Fibroblast of pulmonary artery (primary cell): ENCODE measurements around the gene MYRFL.
A peak's percentile ranks its signal among the peaks of the same experiment; 100 is the strongest.

Source experiments
- DNase-seq: peaks from one replicate; pipeline ENCODE4 v3.0.0-alpha.2; 2010; ENCODE audit warnings: low read depth
- H3K4me3 ChIP-seq: replicated peaks from 2 replicates; pipeline ENCODE4 v1.5.1; 2011; ENCODE audit warnings: low read depth, mild to moderate bottlenecking, control low read depth, low read length, moderate library complexity
- CTCF ChIP-seq: IDR thresholded peaks from 2 replicates; pipeline ENCODE4 v1.5.1; 2011; ENCODE audit warnings: mild to moderate bottlenecking, control low read depth, low read length, inconsistent platforms; ENCODE audit errors: missing control alignments

The MYRFL gene

GRCh38 chr12:69879007-69879960 lies 54.3 kb downstream of the MYRFL start:
- TF ChIP-seq CTCF = peak; percentile 90
- H3K4me3 ChIP-seq = peak overlapping the region; percentile 28
- DNase-seq = peak; percentile 88

- TF ChIP-seq CTCF = peak; percentile 28
- peak; percentile 47 for DNase-seq
- no peak overlapping the region for H3K4me3 ChIP-seq
These were observed 55.5 kb downstream of the MYRFL start for GRCh38 chr12:69880571-69880970.

- no peak overlapping the region for H3K4me3 ChIP-seq
- no peak for TF ChIP-seq CTCF
- DNase-seq = no peak
These were observed 56.7 kb downstream of the MYRFL start for GRCh38 chr12:69881771-69882170.

GRCh38 chr12:69884386-69884785 lies 59.4 kb downstream of the MYRFL start:
- DNase-seq = no peak
- H3K4me3 ChIP-seq = no peak overlapping the region
- TF ChIP-seq CTCF = no peak

GRCh38 chr12:69885658-69886057 lies 60.6 kb downstream of the MYRFL start:
- no peak overlapping the region for H3K4me3 ChIP-seq
- no peak for DNase-seq
- no peak for TF ChIP-seq CTCF

GRCh38 chr12:69886109-69886508 lies 61.1 kb downstream of the MYRFL start:
- no peak for TF ChIP-seq CTCF
- H3K4me3 ChIP-seq = no peak overlapping the region

GRCh38 chr12:69886715-69887114 lies 61.7 kb downstream of the MYRFL start:
- no peak for TF ChIP-seq CTCF
- DNase-seq = no peak
- H3K4me3 ChIP-seq = no peak overlapping the region

More at GRCh38 chr12:69886109-69886508, 61.1 kb downstream of the MYRFL start:
- DNase-seq = no peak
